T-cell (primary cell): ENCODE measurements around the gene PRDM16. TPM values are rescaled to one million over a fixed set of nuclear protein-coding genes. Genes with fewer than 3 reads are reported as not detected.

Source experiments
- ATAC-seq, 4 experiments: fragments of 200-7000 bp in 3 of 4; fragments of 150-1000 bp in 1 of 4; cut with Tn5 transposase; replicated peaks in 1 of 4; 1 replicate in 3 of 4; 2 replicates in 1 of 4; pipeline ENCODE4 v1.10.0; 2021; ENCODE audit warnings: moderate library complexity in 3 of 4, mild to moderate bottlenecking in 2 of 4, moderate number of reproducible peaks in 1 of 4
- CTCF ChIA-PET, 2 donors: fragments of 300-600 bp; sonication (Branson Sonifier 250); formaldehyde crosslinking; loops; one replicate each; lab custom pipeline; 2022; ENCODE audit warnings: antibody characterized with exemption in 2 of 2; lab: Charles Lee
- POLR2A ChIA-PET, 2 donors: fragments of 300-600 bp; sonication (Branson Sonifier 250); formaldehyde crosslinking; loops; one replicate each; lab custom pipeline; 2022; ENCODE audit warnings: antibody characterized with exemption in 2 of 2; lab: Charles Lee
- DNase-seq, 35 experiments: peaks; one replicate each; pipeline versions ENCODE4 v3.0.0 to v3.0.0-alpha.2; 2013 to 2023
- H3K27ac ChIP-seq: one replicate; pipeline ENCODE4 v1.5.1; 2013; ENCODE audit warnings: low read length
- H3K27me3 ChIP-seq, 2 experiments: replicated peaks in 1 of 2; 1 replicate in 1 of 2; 2 replicates in 1 of 2; pipeline versions ENCODE4 v1.6.1 to v1.7.0; 2013; ENCODE audit warnings: low read length in 1 of 2, mixed read lengths in 1 of 2; ENCODE audit not compliant: control insufficient read depth in 2 of 2, insufficient read depth in 2 of 2; ENCODE audit errors: extremely low read depth in 1 of 2
- H3K36me3 ChIP-seq, 2 donors: 1 replicate in 1 of 2; 2 replicates in 1 of 2; pipeline versions ENCODE4 v1.6.1 to v1.7.0; 2013; ENCODE audit warnings: low read length in 1 of 2; ENCODE audit not compliant: control insufficient read depth in 2 of 2, insufficient read depth in 1 of 2; ENCODE audit errors: extremely low read depth in 1 of 2
- H3K4me1 ChIP-seq, 2 experiments: 1 replicate in 1 of 2; 2 replicates in 1 of 2; pipeline versions ENCODE4 v1.6.1 to v1.7.0; 2013; ENCODE audit warnings: low read length in 2 of 2, mixed read lengths in 1 of 2; ENCODE audit not compliant: insufficient read depth in 2 of 2, control insufficient read depth in 1 of 2; ENCODE audit errors: extremely low read depth in 1 of 2
- H3K4me3 ChIP-seq, 2 donors: 1 replicate in 1 of 2; 2 replicates in 1 of 2; pipeline versions ENCODE4 v1.5.1 to v1.7.0; 2013; ENCODE audit warnings: mild to moderate bottlenecking in 2 of 2, low read length in 1 of 2, moderate library complexity in 1 of 2; ENCODE audit not compliant: control insufficient read depth in 1 of 2; ENCODE audit errors: extremely low read depth in 1 of 2
- H3K9me3 ChIP-seq: 2 replicates; pipeline ENCODE4 v1.7.0; 2013
- H3K27ac Mint-ChIP-seq, 2 donors: one replicate each; pipeline ENCODE4 v1.8.0; 2020 to 2021; ENCODE audit warnings: mild to moderate bottlenecking in 2 of 2, mixed read lengths in 2 of 2
- H3K27me3 Mint-ChIP-seq, 2 donors: one replicate each; pipeline ENCODE4 v1.8.0; 2021 to 2022; ENCODE audit warnings: mixed read lengths in 2 of 2
- H3K36me3 Mint-ChIP-seq: one replicate; pipeline ENCODE4 v1.8.0; 2021; ENCODE audit warnings: mixed read lengths
- H3K4me1 Mint-ChIP-seq, 3 donors: one replicate each; pipeline ENCODE4 v1.8.0; 2020 to 2022; ENCODE audit warnings: mixed read lengths in 3 of 3, mild to moderate bottlenecking in 1 of 3
- H3K4me3 Mint-ChIP-seq, 3 donors: one replicate each; pipeline ENCODE4 v1.8.0; 2020 to 2022; ENCODE audit warnings: mild to moderate bottlenecking in 3 of 3, mixed read lengths in 3 of 3, moderate library complexity in 3 of 3
- H3K9me3 Mint-ChIP-seq, 3 donors: one replicate each; pipeline ENCODE4 v1.8.0; 2020 to 2022; ENCODE audit warnings: mixed read lengths in 3 of 3
- WGBS: methylation state at CpG from one replicate; pipeline ENCODE4 v1.1.5; 2013; ENCODE audit warnings: missing lambda C conversion rate; ENCODE audit not compliant: insufficient coverage; 5-methylcytosine and 5-hydroxymethylcytosine counted together
- total RNA-seq, 35 experiments: library from RNA in 6 of 35; stranded (reverse) in 6 of 35; fragments of 120-200 nt in 1 of 35; gene quantifications; one replicate each; pipeline versions ENCODE4 v1.2.1 to v1.2.4 and lab custom pipeline; 2013 to 2026

PRDM16 gene
- total RNA-seq, 5 donors from 2014 or later (not counting 1 experiment from before 2014, with no cell fraction given), result 0.15 to 0.70 (median 0.24) TPM; not detected in 1

GRCh38 chr1:3315399-3316339, 246.7 kb downstream of the PRDM16 start:
- no peak for DNase-seq
- Mint-ChIP-seq H3K9me3 (peaks cover 6 to 14% (median 7%) of the 10 kb centered on the region in 3 donors), H3K36me3 (no peaks in the 10 kb centered on the region), H3K27ac (peak overlapping the region; percentile 16 to 52), H3K4me1 (peaks cover 0 to 12% (median 10%) of the 10 kb centered on the region in 3 donors), H3K4me3 (no peak overlapping the region), H3K27me3 (peaks cover 2 to 15% of the 10 kb centered on the region in 2 donors)
- H3K27ac ChIP-seq, result peak overlapping the region; percentile 79
- WGBS, result 75% methylated on average over 3 of the region's 21 CpGs
- peaks cover 0 to 31% of the 10 kb centered on the region in 2 experiments for H3K27me3 ChIP-seq
- peaks cover 0 to 13% of the 10 kb centered on the region in 2 experiments for H3K4me1 ChIP-seq
- ChIA-PET CTCF (no interaction called here), POLR2A (no interaction called here)
- H3K9me3 ChIP-seq, result peaks cover 2% of the 10 kb centered on the region
- H3K4me3 ChIP-seq, result no peak overlapping the region
- ATAC-seq, result no peak
- no peaks in the 10 kb centered on the region for H3K36me3 ChIP-seq

- Mint-ChIP-seq H3K4me3 (no peak overlapping the region), H3K27me3 (peaks cover 0 to 11% of the 10 kb centered on the region in 2 donors), H3K27ac (peak overlapping the region; percentile 79 to 86), H3K9me3 (peaks cover 6 to 14% (median 7%) of the 10 kb centered on the region in 3 donors), H3K4me1 (peaks cover 0 to 12% (median 10%) of the 10 kb centered on the region in 3 donors), H3K36me3 (no peaks in the 10 kb centered on the region)
- H3K4me3 ChIP-seq, result no peak overlapping the region
- peak in 21 of 35 experiments; percentile 1 to 64 (median 21) for DNase-seq
- H3K36me3 ChIP-seq, result no peaks in the 10 kb centered on the region
- H3K9me3 ChIP-seq, result peaks cover 2% of the 10 kb centered on the region
- POLR2A ChIA-PET, result no interaction called here
- CTCF ChIA-PET, result no interaction called here
- peak overlapping the region; percentile 79 for H3K27ac ChIP-seq
- WGBS, result 73% methylated on average over 8 of the region's 8 CpGs
- H3K4me1 ChIP-seq, result peaks cover 0 to 13% of the 10 kb centered on the region in 2 experiments
- H3K27me3 ChIP-seq, result peaks cover 0 to 23% of the 10 kb centered on the region in 2 experiments
- peak; percentile 53 to 93 (median 73) for ATAC-seq
These were observed 247.4 kb downstream of the PRDM16 start for GRCh38 chr1:3316340-3316943.

GRCh38 chr1:3317456-3317855, 248.5 kb downstream of the PRDM16 start:
- Mint-ChIP-seq H3K4me3 (no peak overlapping the region), H3K9me3 (peaks cover 6 to 14% (median 7%) of the 10 kb centered on the region in 3 donors), H3K36me3 (no peaks in the 10 kb centered on the region), H3K27ac (no peak overlapping the region), H3K4me1 (peaks cover 0 to 12% (median 10%) of the 10 kb centered on the region in 3 donors), H3K27me3 (peaks cover 0 to 10% of the 10 kb centered on the region in 2 donors)
- no peak for ATAC-seq
- Histone ChIP-seq H3K36me3 (no peaks in the 10 kb centered on the region), H3K4me1 (peaks cover 0 to 13% of the 10 kb centered on the region in 2 experiments), H3K27ac (peak overlapping the region; percentile 79), H3K4me3 (no peak overlapping the region), H3K27me3 (peaks cover 0 to 13% of the 10 kb centered on the region in 2 experiments), H3K9me3 (peaks cover 2% of the 10 kb centered on the region)
- ChIA-PET CTCF (no interaction called here), POLR2A (no interaction called here)
- 89% methylated on average over 17 of the region's 17 CpGs for WGBS
- DNase-seq, result no peak

GRCh38 chr1:3318329-3318728, 249.3 kb downstream of the PRDM16 start:
- Mint-ChIP-seq H3K4me3 (no peak overlapping the region), H3K4me1 (peaks cover 0 to 12% (median 10%) of the 10 kb centered on the region in 3 donors), H3K36me3 (no peaks in the 10 kb centered on the region), H3K27ac (peak overlapping the region in 1 of 2 donors; percentile 63), H3K9me3 (peaks cover 6 to 14% (median 7%) of the 10 kb centered on the region in 3 donors), H3K27me3 (peaks cover 0 to 2% of the 10 kb centered on the region in 2 donors)
- DNase-seq (no peak), ATAC-seq (no peak)
- Histone ChIP-seq H3K4me1 (peaks cover 0 to 13% of the 10 kb centered on the region in 2 experiments), H3K36me3 (no peaks in the 10 kb centered on the region), H3K27me3 (peaks cover 0 to 13% of the 10 kb centered on the region in 2 experiments), H3K27ac (no peak overlapping the region), H3K9me3 (peaks cover 2% of the 10 kb centered on the region), H3K4me3 (no peak overlapping the region)
- ChIA-PET CTCF (no interaction called here), POLR2A (no interaction called here)
- 100% methylated on average over 1 of the region's 2 CpGs for WGBS

- H3K9me3 ChIP-seq, result peaks cover 2% of the 10 kb centered on the region
- peaks cover 6 to 14% (median 7%) of the 10 kb centered on the region in 3 donors for H3K9me3 Mint-ChIP-seq
- no peak overlapping the region for H3K4me3 Mint-ChIP-seq
- peaks cover 5 to 7% of the 10 kb centered on the region in 2 donors for H3K27me3 Mint-ChIP-seq
- H3K4me1 ChIP-seq, result peaks cover 0 to 13% of the 10 kb centered on the region in 2 experiments
- ATAC-seq, result no peak
- H3K4me3 ChIP-seq, result no peak overlapping the region
- H3K36me3 ChIP-seq, result no peaks in the 10 kb centered on the region
- no peak overlapping the region for H3K27ac ChIP-seq
- 63% methylated on average over 1 of the region's 4 CpGs for WGBS
- ChIA-PET CTCF (no interaction called here), POLR2A (no interaction called here)
- peak in 4 of 35 experiments; percentile 4 to 51 (median 12) for DNase-seq
- no peak overlapping the region for H3K27ac Mint-ChIP-seq
- no peaks in the 10 kb centered on the region for H3K36me3 Mint-ChIP-seq
- H3K27me3 ChIP-seq, result peaks cover 0 to 23% of the 10 kb centered on the region in 2 experiments
- peaks cover 0 to 12% (median 10%) of the 10 kb centered on the region in 3 donors for H3K4me1 Mint-ChIP-seq
These were observed 250.9 kb downstream of the PRDM16 start for GRCh38 chr1:3319874-3320245.
